Type B pancreatic cell (in vitro differentiated cells): ENCODE results near the gene SHE. TPM values are rescaled to one million over a fixed set of nuclear protein-coding genes. Genes with fewer than 3 reads are reported as not detected.
A peak's percentile ranks its signal among the peaks of the same experiment; 100 is the strongest.

Experiments
- DNase-seq: peaks from one replicate; pipeline ENCODE4 v3.0.0; 2021; ENCODE audit warnings: mixed read lengths; ENCODE audit not compliant: unreplicated experiment; ENCODE audit errors: extremely low spot score
- H3K27ac Mint-ChIP-seq: 2 replicates; pipeline ENCODE4 v1.8.0; 2021; ENCODE audit warnings: mild to moderate bottlenecking, mixed read lengths
- H3K27me3 Mint-ChIP-seq: 2 replicates; pipeline ENCODE4 v1.8.0; 2021; ENCODE audit warnings: mixed read lengths
- H3K36me3 Mint-ChIP-seq: 2 replicates; pipeline ENCODE4 v1.8.0; 2021; ENCODE audit warnings: mixed read lengths
- H3K4me1 Mint-ChIP-seq: one replicate; pipeline ENCODE4 v1.8.0; 2021; ENCODE audit warnings: mixed read lengths; ENCODE audit not compliant: unreplicated experiment
- H3K4me3 Mint-ChIP-seq: 2 replicates; pipeline ENCODE4 v1.8.0; 2021; ENCODE audit warnings: mild to moderate bottlenecking, mixed read lengths
- H3K9me3 Mint-ChIP-seq: 2 replicates; pipeline ENCODE4 v1.8.0; 2021; ENCODE audit warnings: mixed read lengths
- CTCF ChIP-seq: fragments of 200-600 bp; sonication (generic); conservative IDR thresholded peaks from 2 replicates; pipeline ENCODE4 v1.5.0; 2021; ENCODE audit warnings: antibody characterized with exemption, mild to moderate bottlenecking
- total RNA-seq: library from RNA; stranded (reverse); gene quantifications from 2 replicates; pipeline ENCODE4 v1.2.1, GENCODE V29; 2021; ENCODE audit warnings: low replicate concordance

SHE gene
- total RNA-seq, 1 donor from 2014 or later, result 0.27 TPM

GRCh38 chr1:154435599-154436200, 66.5 kb downstream of the SHE start:
- Mint-ChIP-seq H3K27me3 (no peaks in the 10 kb centered on the region), H3K36me3 (no peaks in the 10 kb centered on the region), H3K4me3 (no peak overlapping the region), H3K9me3 (no peaks in the 10 kb centered on the region), H3K27ac (no peak overlapping the region), H3K4me1 (peaks cover 31% of the 10 kb centered on the region)
- no peak for DNase-seq
- TF ChIP-seq CTCF, result no peak

- Mint-ChIP-seq H3K4me3 (no peak overlapping the region), H3K27me3 (no peaks in the 10 kb centered on the region), H3K36me3 (no peaks in the 10 kb centered on the region), H3K27ac (no peak overlapping the region), H3K4me1 (peaks cover 32% of the 10 kb centered on the region), H3K9me3 (no peaks in the 10 kb centered on the region)
- no peak for TF ChIP-seq CTCF
- no peak for DNase-seq
These were observed 67.7 kb downstream of the SHE start for GRCh38 chr1:154434346-154435085.

GRCh38 chr1:154433161-154433764, 68.9 kb downstream of the SHE start:
- H3K27ac Mint-ChIP-seq, result no peak overlapping the region
- no peak for TF ChIP-seq CTCF
- peaks cover 25% of the 10 kb centered on the region for H3K4me1 Mint-ChIP-seq
- H3K36me3 Mint-ChIP-seq, result no peaks in the 10 kb centered on the region
- H3K9me3 Mint-ChIP-seq, result no peaks in the 10 kb centered on the region
- no peaks in the 10 kb centered on the region for H3K27me3 Mint-ChIP-seq
- no peak for DNase-seq
- no peak overlapping the region for H3K4me3 Mint-ChIP-seq

- H3K36me3 Mint-ChIP-seq, result no peaks in the 10 kb centered on the region
- H3K4me1 Mint-ChIP-seq, result peaks cover 22% of the 10 kb centered on the region
- no peaks in the 10 kb centered on the region for H3K27me3 Mint-ChIP-seq
- H3K4me3 Mint-ChIP-seq, result no peak overlapping the region
- TF ChIP-seq CTCF, result no peak
- no peaks in the 10 kb centered on the region for H3K9me3 Mint-ChIP-seq
- H3K27ac Mint-ChIP-seq, result peak overlapping the region; percentile 16
- DNase-seq, result no peak
These were observed 70.4 kb downstream of the SHE start for GRCh38 chr1:154431586-154432373.

GRCh38 chr1:154430903-154431302, 71.3 kb downstream of the SHE start:
- Mint-ChIP-seq H3K4me1 (peaks cover 22% of the 10 kb centered on the region), H3K27ac (no peak overlapping the region), H3K4me3 (no peak overlapping the region), H3K36me3 (no peaks in the 10 kb centered on the region), H3K9me3 (no peaks in the 10 kb centered on the region), H3K27me3 (no peaks in the 10 kb centered on the region)
- TF ChIP-seq CTCF, result no peak
- no peak for DNase-seq
